Ascending aorta (tissue), 2 donors: ENCODE measurements around the gene CEND1. TPM values are rescaled to one million over a fixed set of nuclear protein-coding genes. Genes with fewer than 3 reads are reported as not detected.

Source experiments
- DNase-seq, 2 donors: peaks; one replicate each; pipeline ENCODE4 v3.0.0-alpha.2; 2019; ENCODE audit warnings: low spot score in 2 of 2
- H3K27ac ChIP-seq, 2 donors: fragments of 200-600 bp; sonication (generic); one replicate each; pipeline ENCODE4 v1.5.1; 2016 to 2017; ENCODE audit warnings: mild to moderate bottlenecking in 1 of 2
- H3K27me3 ChIP-seq: fragments of 200-600 bp; sonication (generic); one replicate; pipeline ENCODE4 v1.5.1; 2017
- H3K36me3 ChIP-seq, 2 donors: fragments of 200-600 bp; sonication (generic); one replicate each; pipeline ENCODE4 v1.5.1; 2016
- H3K4me1 ChIP-seq, 2 donors: fragments of 200-600 bp; sonication (generic); one replicate each; pipeline ENCODE4 v1.5.1; 2016 to 2017; ENCODE audit warnings: mild to moderate bottlenecking in 1 of 2
- H3K4me3 ChIP-seq, 2 donors: fragments of 200-600 bp; sonication (generic); one replicate each; pipeline ENCODE4 v1.5.1; 2016 to 2017; ENCODE audit warnings: mild to moderate bottlenecking in 1 of 2
- H3K9me3 ChIP-seq, 2 donors: fragments of 200-600 bp; sonication (generic); one replicate each; pipeline ENCODE4 v1.5.1; 2016
- intact Hi-C: fragments of 100-400 bp; cut with DNase I; formaldehyde crosslinking; loops from one replicate; pipeline ENCODE4 v1.15.1; 2023
- total RNA-seq: library from RNA; depleted of rRNA; stranded (reverse); fragments of >200 nt; gene quantifications from one replicate; pipeline ENCODE4 v1.1.0, GENCODE V29; 2016
- TF ChIP-seq, protein P1 (sequence below), 3 experiments: fragments of 200-600 bp in 2 of 3; fragments of 450-650 bp in 1 of 3; sonication (generic) in 2 of 3; IDR thresholded peaks; one replicate each; pipeline ENCODE4 v1.5.1; 2016 to 2019; ENCODE audit warnings: antibody characterized with exemption in 3 of 3, mild to moderate bottlenecking in 1 of 3, moderate library complexity in 1 of 3

The CEND1 gene
- total RNA-seq, 1 donor from 2014 or later: not detected

- H3K36me3 ChIP-seq: peaks cover 0 to 3% of the 10 kb centered on the region in 2 donors
- intact Hi-C loops: no loop called here
- H3K4me1 ChIP-seq: peaks cover 12 to 20% of the 10 kb centered on the region in 2 donors
- no peaks in the 10 kb centered on the region for H3K9me3 ChIP-seq
- TF ChIP-seq, protein P1, sequence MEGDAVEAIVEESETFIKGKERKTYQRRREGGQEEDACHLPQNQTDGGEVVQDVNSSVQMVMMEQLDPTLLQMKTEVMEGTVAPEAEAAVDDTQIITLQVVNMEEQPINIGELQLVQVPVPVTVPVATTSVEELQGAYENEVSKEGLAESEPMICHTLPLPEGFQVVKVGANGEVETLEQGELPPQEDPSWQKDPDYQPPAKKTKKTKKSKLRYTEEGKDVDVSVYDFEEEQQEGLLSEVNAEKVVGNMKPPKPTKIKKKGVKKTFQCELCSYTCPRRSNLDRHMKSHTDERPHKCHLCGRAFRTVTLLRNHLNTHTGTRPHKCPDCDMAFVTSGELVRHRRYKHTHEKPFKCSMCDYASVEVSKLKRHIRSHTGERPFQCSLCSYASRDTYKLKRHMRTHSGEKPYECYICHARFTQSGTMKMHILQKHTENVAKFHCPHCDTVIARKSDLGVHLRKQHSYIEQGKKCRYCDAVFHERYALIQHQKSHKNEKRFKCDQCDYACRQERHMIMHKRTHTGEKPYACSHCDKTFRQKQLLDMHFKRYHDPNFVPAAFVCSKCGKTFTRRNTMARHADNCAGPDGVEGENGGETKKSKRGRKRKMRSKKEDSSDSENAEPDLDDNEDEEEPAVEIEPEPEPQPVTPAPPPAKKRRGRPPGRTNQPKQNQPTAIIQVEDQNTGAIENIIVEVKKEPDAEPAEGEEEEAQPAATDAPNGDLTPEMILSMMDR (IDR thresholded peaks at IDR 0.05): no peak
- no peak overlapping the region for H3K27ac ChIP-seq
- H3K4me3 ChIP-seq: peak overlapping the region in 1 of 2 donors; percentile 78
- no peaks in the 10 kb centered on the region for H3K27me3 ChIP-seq
- DNase-seq: no peak
These were observed 4.3 kb upstream of the CEND1 start for GRCh38 chr11:794013-794765.

- intact Hi-C loops: no loop called here
These were observed 3.7 kb upstream of the CEND1 start for GRCh38 chr11:793556-793955.

GRCh38 chr11:792873-793272, 3.0 kb upstream of the CEND1 start:
- no peak for DNase-seq
- Histone ChIP-seq H3K9me3 (no peaks in the 10 kb centered on the region), H3K36me3 (peaks cover 0 to 3% of the 10 kb centered on the region in 2 donors), H3K27me3 (peaks cover 3% of the 10 kb centered on the region), H3K4me3 (no peak overlapping the region), H3K4me1 (peaks cover 9 to 16% of the 10 kb centered on the region in 2 donors), H3K27ac (no peak overlapping the region)
- intact Hi-C loops: no loop called here
- TF ChIP-seq, protein P1 (IDR thresholded peaks at IDR 0.05): no peak

More at GRCh38 chr11:793556-793955, 3.7 kb upstream of the CEND1 start:
- Histone ChIP-seq H3K4me1 (peaks cover 12 to 20% of the 10 kb centered on the region in 2 donors), H3K9me3 (no peaks in the 10 kb centered on the region), H3K27ac (no peak overlapping the region), H3K4me3 (no peak overlapping the region), H3K27me3 (no peaks in the 10 kb centered on the region), H3K36me3 (peaks cover 0 to 3% of the 10 kb centered on the region in 2 donors)
- DNase-seq: no peak
- TF ChIP-seq, protein P1 (IDR thresholded peaks at IDR 0.05): no peak

DNA sequence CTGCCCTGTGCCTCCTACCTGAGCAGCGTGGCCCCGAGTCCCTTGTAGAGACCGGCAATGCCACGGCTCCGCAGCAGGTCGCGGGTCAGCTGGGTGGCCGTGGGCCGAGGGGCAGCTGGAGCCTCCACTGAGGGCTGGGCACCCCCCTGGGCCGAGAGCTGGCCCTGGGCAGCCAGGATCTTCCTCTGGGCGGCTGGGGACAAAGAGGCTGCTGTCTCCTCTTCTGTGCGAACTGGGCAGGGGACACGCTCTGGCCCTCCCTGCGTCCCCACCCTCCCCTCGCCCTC, 2.6 kb upstream of the CEND1 start:
- DNase-seq: no peak
- H3K4me3 ChIP-seq: no peak overlapping the region
- H3K27me3 ChIP-seq: peaks cover 3% of the 10 kb centered on the region
- H3K36me3 ChIP-seq: peaks cover 0 to 3% of the 10 kb centered on the region in 2 donors
- no peak overlapping the region for H3K27ac ChIP-seq
- H3K9me3 ChIP-seq: no peaks in the 10 kb centered on the region
- TF ChIP-seq, protein P1 (IDR thresholded peaks at IDR 0.05): no peak
- intact Hi-C loops: no loop called here
- H3K4me1 ChIP-seq: peaks cover 9 to 16% of the 10 kb centered on the region in 2 donors

GRCh38 chr11:791658-792534, 2.0 kb upstream of the CEND1 start:
- H3K4me1 ChIP-seq: peaks cover 6 to 12% of the 10 kb centered on the region in 2 donors
- no peak overlapping the region for H3K27ac ChIP-seq
- TF ChIP-seq, protein P1 (IDR thresholded peaks at IDR 0.05): no peak
- no peak for DNase-seq
- H3K4me3 ChIP-seq: no peak overlapping the region
- peaks cover 3% of the 10 kb centered on the region for H3K27me3 ChIP-seq
- no peaks in the 10 kb centered on the region for H3K9me3 ChIP-seq
- intact Hi-C loops: no loop called here
- H3K36me3 ChIP-seq: peaks cover 0 to 3% of the 10 kb centered on the region in 2 donors
